Epithelial cell of prostate (primary cell): ENCODE data around the gene FOLR2.

Source experiments
- DNase-seq: peaks from one replicate; pipeline ENCODE4 v3.0.0-alpha.2; 2011; ENCODE audit warnings: low read depth, low spot score
- H3K27ac ChIP-seq: fragments of 450-650 bp; 2 replicates; pipeline ENCODE4 v1.5.1; 2017; ENCODE audit warnings: mild to moderate bottlenecking

FOLR2 gene

DNA sequence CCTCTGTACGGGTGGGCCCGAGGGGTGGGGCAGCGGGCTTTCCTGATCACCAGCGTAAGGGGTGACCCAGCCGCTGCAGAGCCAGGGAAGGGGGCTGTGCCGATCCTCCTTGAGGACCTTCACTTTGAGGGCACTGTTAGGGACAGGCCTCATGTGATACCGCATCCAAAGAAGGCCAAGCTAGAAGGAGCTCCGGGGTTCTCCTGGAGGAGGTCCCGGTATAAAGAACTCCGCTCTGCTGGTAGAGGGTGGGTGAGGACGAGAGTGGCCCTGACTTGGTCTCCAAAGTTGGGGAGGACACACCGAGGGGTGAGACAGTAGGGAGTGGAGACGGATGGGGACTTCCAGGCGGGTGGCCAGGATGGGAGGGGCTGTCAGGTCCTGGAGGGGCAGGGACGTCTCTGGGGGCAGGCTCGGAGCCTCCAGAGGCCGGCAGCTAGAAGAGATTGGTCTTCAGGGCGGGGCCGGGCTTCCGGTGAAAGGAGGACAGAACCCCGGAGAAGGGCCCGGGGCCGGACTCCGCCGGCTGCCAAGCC is 22.8 kb downstream of the FOLR2 start:
- H3K27ac ChIP-seq: no peak overlapping the region
- DNase-seq: no peak

DNA sequence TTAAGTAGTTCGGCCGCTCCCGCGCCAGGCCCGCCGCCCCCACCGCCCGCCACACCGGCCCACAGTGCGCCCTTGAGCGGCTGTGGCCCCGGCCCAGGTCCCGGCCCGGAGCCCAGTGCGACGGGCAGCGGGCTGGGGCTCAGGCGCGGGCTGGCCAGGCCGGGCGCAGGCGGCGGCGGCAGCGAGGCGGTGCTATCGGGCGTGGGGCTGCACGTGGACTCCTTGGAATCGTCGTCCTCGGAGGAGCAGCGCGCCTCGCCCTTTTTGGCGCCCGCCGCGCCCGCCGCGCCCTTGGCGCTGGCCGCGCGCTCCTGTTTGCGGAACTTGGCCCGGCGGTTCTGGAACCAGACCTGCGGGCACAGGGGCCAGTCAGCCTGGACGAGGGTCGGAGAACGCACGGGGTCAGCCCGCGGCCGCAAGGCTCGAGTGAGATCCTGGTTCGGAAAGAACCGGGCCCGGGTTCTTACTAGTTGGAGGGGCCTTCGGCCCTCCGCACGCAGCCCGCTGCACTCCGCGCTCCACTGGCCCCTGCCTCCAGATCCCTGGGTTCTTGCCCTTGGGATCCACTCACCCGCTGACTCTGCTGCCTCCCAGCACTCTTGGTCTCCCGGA is 23.4 kb downstream of the FOLR2 start:
- DNase-seq: no peak
- H3K27ac ChIP-seq: no peak overlapping the region

DNA sequence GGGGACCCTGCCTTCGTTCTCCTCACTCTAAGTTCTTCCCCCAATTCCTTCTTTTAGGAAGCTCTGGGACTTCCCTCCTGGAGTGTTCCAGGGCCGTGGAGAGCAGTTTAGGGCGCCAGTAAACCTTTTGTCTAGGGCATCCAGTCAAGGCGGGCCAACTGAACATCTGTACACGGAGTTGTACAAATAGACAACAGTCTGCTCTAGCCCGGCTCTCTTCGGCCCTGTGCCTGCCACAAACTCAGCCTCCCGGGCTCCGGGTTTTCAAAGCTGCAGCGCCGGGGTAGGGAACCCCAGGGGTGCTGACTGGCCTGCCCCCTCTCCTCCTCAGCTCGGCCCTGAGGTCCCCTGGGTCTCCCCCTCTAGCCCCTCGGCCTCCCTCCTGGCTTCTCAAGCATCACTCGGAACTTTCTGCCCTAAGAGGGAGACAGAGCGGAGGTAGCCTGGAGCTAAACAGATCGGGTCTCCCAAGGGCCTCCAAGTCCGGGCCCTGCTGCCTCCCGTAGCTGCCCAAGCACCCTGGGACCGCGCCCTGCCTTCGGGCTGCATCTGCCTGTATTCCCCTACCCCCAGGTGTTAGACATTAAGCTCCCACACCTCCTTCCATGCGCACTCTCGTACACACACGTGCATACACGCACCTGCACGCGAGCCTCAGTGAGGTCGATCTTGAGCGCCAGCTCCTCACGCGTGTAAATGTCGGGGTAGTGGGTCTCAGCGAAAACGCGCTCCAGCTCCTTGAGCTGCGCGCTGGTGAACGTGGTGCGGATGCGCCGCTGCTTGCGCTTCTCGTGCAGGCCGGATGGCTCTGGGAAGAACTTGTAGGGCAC is 24.1 kb downstream of the FOLR2 start:
- no peak for DNase-seq
- H3K27ac ChIP-seq: no peak overlapping the region

DNA sequence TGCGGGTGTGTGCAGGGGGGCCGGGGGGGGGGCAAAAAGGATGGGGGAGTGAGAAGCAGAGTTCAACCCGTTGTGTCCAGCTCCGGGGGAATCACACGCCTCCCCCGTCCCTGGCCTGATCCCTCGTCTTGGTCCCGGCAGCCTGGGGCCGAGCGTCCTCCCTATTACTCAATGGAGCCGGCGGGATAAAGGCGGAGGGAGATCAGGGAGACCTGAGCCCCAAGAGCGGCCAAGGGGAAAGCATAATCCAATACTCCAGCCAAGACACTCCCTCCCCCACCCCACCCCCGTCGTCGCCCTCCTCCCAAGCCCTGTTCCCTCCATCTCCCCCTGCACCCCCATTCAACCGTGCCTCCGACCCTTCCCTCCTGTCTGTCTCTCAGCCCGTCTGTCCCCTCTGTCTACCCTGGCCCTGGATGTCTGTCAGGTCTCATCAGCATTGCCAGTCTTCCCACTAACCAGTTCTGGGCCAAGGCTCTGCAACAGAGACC is 24.7 kb downstream of the FOLR2 start:
- DNase-seq: no peak
- H3K27ac ChIP-seq: no peak overlapping the region

DNA sequence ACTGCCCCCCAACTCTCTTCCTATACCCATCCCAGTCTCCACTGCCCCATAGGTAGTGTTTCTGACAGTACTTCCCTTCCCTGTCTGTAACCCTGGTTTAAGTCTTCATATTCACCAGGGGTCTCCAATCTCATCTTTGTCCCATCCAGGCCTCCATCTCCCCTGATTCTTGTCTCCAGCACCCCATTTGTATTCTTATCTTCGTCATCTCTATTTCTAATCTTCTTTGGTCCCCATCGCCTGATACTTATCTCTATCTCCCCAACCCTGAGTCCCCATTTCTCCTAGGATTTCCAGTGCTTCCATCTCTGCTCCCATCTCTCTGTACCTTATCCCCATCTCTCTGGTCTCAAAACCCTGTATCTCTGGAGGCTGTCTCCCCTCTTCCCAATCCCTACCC is 25.5 kb downstream of the FOLR2 start:
- H3K27ac ChIP-seq: no peak overlapping the region
- no peak for DNase-seq

DNA sequence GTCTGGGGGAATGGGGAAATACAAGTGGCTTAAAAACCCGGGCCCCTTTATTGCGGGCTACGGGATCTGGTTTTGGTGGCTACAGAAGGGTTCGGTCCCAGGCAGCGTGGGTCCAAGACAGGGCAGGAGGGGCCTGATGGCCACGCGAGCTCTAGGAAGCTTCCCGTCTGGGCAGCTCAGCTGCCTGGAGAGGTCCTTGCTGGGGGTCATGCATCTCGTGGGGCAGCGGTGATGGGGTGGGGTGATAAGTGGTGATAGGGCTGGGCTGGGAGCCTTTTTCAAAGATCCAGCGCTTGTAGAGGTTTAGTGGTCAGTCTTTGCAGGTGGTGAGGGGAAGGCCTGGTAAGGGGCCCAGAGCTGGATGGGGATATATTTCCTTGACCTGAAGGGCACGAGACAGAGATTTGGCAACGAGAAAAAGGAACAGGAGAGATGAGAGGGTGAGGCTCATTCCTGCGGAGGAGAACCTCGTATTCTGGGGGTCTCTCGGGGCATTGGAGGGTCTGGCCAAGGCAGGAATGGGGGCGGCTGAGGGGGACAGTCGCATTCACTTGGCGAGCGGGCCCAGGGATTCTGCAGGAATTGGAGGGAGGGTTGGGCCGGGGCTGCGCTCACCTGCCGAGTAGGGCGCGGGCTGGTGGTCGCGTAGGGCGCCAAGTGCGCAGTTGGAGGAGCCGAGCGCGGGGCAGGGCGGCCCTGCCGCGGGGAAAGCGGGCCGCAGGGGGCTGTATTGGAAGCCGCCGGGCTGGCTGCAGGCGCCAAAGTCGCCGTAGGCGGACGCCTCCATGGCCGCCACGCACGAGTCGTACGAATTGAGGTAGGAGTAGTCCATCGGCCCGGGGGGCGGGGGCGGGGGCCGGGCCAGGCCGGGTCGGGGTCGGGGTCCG is 26.8 kb downstream of the FOLR2 start:
- no peak for DNase-seq
- no peak overlapping the region for H3K27ac ChIP-seq

DNA sequence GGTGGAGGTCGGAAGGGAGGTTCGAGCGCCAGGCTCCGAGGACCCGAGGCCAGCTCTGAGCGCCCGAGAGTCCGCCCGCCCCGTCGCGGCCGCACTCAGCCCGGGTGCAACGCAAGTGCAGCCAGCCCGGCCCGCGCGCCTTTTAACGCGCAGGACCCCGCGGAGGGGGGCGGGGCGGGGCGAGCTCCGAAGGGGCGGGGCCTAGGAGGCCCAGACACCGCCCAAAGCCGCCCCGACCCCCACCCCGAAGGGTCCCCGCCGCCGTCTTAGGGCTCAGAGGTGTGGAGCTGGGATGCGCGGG is 27.4 kb downstream of the FOLR2 start, which contains the start of gene PHOX2A:
TSS of gene PHOX2A (minus strand) at position 117 of the 301 bp plus-strand sequence. CDS start 172 bp downstream, outside the sequence.
- no peak within 1 kb of the TSS for H3K27ac ChIP-seq
- no peak for DNase-seq

DNA sequence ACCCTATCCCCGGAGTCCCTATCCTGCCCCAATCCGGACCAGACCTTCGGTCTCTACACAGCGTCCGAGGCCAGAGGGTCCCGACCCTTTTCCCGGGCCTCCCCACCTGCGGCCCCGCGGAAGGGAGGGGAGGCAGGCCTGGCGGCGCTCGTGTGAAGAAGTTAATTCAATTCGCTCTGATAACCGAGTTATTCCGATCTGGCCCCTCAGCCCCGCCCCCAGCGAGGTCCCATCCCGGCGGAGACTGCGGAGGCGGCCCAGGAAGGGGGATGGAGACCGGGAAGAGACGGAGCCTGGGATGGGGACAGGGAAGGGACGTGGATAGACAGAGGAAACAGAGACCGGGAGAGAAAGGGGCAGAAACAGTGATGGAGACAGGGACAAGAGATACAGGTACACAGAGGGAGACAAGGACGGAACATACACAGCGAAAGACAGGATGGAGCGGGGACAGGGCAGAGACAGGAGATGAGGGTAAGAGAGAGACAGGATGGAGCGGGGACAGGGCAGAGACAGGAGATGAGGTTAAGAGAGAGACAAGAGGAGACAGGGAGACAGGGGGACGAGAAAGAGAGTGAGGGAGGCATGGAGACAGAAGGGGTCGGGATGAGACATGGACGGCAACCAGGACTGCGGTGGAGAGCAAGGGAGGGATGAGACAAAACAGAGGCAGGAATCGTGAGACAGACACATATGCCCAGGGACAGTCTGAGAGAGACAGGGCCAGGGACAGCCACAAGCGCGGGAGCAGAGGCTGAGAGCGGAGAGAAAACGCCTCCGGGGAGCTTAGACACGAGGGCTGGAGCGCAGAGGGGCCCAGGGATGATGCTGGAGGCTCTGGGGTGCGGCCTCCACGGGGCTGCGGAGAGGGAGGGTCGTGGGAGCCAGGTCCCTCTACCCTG is 28.0 kb downstream of the FOLR2 start:
- no peak for DNase-seq
- no peak overlapping the region for H3K27ac ChIP-seq

DNA sequence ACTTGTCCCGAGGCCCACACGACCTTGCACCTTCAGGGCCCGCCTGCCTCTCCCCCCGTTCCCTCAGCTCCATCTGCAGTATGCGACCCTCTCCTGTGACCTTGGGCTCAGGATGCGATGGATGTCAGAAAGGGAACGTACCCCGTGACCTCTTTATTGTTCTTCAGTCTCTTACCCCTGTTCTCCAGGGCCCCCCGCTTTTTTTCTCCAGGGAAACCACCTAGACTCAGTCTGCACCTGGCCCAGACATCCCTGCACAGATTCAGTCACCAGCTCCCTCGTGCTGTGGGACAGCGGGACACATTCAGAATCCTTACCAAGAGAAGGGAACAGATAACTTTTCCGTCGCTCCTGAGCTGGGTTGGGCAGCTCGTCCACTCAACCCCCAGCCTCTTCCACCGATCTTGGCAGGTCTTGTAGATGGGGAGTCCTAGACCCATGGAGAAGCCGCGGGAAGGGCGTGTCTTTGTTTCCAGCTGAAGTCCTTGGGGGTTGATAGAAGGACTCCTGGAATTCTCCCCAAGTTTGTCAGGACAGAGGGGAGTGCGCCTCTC is 28.7 kb downstream of the FOLR2 start:
- no peak for DNase-seq
- H3K27ac ChIP-seq: no peak overlapping the region

DNA sequence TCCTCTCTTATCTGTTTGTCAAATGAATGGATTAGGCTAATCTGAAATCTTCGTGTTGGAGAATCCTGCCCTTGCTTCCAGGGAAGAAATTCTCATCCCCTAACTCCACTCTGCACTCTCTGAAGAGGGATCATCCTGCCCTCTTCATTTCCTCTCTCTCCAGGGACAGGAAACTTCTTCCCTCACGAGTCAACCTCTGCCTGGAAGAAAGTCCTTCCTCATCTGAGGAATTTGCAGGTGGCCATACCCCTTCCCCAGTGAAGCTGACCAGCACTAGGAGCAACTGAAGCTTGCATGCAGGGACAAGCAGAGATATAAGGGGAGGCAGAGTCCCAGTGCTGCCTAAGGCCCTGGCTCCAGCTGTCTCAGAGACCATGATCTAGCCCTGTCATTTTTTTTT is 31.0 kb downstream of the FOLR2 start:
- no peak overlapping the region for H3K27ac ChIP-seq
- DNase-seq: no peak

DNA sequence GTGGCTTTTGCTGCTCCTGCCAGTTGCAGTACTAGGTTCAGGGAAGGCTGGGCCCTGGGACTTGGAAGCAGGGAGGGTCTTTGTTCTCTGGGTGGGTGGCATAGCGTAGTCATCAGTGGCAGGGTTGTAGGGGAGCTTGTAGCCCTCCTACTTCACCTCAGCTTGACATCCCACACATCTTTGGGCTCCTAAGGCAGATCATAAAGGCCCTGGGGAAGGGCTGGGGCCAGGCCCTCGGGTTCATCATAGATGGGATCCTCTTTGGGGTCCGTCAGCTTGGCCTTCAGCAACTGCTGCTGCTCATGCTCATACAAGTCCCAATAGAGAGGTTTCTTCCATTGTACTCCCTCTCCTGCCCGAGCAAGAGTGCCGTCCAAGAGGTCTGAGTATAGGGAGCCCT is 33.4 kb downstream of the FOLR2 start:
- DNase-seq: no peak
- no peak overlapping the region for H3K27ac ChIP-seq

DNA sequence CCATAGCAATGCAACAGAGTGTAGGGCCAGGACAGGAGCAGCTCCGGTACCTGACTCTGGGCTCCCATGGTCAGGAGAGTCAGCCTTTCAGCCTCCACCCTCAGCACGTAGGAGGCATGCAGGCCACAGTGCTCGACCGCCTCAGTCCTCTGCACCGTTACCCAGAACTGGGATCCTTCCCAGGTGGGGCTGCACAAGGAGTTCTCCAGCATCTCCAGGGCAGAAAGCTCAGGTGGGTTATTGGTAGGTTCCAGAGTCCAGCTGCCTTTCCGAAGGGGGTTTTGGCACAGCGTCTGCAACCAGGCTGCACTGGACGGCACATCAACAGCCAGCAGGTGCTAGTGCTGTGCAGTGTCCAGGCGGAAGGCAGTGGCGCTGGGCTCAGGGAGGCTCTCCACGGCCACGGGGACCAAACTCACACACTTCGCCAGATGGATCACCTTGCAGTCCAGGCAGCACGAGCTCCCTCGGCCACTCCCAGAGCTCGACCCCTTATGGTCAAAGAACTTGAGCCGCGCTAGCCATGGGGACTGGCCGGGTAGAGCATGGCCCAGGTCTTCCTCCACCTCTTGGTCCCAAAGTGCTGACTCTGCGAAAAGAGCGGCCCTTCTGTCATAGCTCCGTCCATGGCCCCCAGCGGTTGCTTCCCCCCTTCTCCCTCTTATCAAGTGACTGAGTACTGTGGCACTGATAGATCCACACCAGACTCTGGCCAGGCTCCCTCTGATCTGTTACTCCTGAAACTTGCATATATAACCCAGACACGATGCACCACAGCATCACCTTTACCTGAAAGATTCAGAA is 34.3 kb downstream of the FOLR2 start:
- no peak overlapping the region for H3K27ac ChIP-seq
- DNase-seq: no peak

DNA sequence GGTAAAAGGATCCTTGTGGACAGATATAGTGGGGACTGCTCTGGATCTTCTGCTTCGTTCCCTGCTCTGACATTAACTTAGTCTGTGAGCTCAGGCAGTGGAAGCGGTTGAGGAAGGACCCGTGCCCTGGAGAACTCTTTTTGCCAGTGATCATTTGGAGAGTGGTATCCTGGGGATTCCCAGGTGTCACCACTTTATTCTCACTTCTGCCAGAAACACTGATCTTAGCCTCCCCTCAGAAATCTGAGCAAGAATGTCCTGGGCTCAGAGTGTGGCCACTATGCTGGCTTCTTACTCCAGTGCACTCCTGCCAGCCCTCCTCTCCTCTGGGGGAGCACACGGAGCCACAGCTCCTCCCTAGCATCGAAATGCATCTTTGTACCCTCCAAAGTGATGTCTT is 35.0 kb downstream of the FOLR2 start:
- H3K27ac ChIP-seq: no peak overlapping the region
- DNase-seq: no peak

DNA sequence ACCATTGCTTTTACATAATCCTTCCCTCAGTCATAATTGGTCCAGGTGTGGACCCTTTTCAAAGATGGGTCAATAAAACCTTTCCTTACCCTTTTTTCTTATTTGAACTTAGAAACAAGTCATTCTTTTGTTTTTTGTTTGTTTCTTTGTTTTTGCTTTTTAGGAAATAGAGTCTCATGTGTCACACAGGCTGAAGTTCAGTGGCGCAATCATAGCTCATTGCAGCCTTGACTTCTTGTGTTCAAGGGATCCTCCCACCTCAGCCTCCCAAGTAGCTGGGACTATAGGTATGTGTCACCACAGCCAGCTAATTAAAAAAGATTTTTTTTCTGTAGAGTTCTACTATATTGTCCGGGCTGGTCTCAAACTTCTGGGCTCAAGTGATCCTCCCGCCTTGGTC is 36.8 kb downstream of the FOLR2 start:
- no peak for DNase-seq
- no peak overlapping the region for H3K27ac ChIP-seq

DNA sequence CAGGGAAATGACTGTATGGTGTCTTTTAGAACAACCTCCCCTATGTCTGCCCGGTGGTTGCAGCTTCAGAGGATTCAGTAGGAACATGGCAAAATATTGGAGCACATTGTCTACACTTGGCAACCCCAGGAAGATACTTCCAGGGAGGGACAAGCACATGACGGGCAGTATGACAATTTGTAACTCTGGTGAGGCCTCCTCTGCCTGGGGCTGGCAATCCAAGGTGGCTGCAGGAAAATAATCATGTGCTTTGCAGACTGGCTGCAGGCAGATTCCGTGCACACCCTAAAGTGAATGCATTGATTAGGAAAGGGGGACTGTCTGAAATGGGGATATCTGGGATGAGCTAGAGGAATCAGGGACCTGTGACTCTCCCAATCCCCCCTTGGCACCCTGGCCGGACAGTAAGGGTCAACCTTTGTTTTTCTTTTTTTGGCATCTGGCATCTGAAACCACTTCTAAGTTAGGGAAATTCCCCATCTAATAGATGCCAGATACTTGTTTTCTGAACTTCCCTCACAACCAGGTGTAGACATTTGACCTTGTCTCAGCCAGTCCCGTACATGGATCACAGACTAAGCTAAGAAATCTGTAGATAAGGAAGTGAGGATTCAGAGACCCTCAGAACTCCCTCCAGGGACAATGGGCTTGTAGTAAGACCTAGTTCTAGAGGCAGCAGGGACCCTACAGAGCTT is 37.9 kb downstream of the FOLR2 start:
- DNase-seq: no peak
- no peak overlapping the region for H3K27ac ChIP-seq

DNA sequence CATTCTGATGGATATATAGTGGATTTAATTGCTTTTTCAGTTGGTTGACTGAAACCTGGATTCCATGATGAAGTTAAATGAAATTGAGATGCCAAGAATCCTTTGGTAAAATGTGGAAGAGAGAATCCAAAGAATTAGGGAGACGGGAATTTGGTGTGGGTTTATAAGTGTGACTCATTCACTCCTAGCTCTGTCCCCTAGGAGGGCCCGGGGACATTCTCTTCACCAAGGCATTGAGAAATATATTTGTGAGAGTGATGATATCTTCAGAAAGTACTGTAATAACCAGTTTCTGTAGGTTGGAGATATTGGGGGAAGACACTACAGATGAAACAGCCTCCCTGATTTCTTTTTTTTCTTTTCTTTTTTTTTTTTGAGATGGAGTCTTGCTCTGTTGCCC is 41.0 kb downstream of the FOLR2 start:
- no peak overlapping the region for H3K27ac ChIP-seq
- DNase-seq: no peak

DNA sequence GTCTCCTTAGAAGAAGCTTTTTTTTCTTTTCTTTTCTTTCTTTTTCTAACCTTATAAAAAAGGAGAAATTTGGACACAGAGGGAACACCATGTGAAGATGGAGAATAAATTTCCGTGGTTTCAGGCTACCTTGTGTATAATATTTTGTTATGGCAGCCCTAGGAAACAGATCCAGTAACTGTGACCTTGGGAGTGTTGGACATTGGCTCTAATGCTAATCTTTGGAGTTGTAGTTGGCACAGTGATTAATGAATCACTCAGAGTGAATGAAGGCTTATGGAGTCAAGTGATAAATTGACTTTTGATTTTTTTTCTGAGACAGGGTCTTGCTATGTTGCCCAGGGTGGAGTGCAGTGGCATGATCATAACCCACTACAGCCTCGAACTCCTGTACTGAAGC is 42.9 kb downstream of the FOLR2 start:
- DNase-seq: no peak
- H3K27ac ChIP-seq: no peak overlapping the region

DNA sequence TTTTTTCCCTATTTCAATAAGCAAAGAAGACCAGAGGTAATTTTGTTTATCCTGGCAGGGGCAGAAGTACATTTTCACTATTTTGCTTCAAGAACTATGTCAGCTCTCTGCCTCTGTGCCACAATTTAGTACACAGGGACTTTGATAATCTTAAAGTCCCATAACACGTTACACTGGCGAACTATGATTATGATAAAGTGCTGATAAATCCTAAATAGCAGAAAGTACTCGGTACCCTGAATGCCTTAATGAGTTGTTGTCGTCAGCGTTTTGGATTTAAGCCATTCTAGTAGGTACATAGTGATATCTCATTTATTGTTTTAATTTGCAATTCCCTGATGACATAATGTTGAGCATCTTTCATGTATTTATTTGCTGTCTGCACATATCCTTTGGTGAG is 44.0 kb downstream of the FOLR2 start:
- DNase-seq: no peak
- no peak overlapping the region for H3K27ac ChIP-seq
